GM21723 (cell line): ENCODE results near the gene IDUA.

ENCODE experiments used
- ATAC-seq: cut with Tn5 transposase; IDR thresholded peaks from one replicate; pipeline ENCODE4 v1.9.1; 2021; ENCODE audit warnings: mild to moderate bottlenecking, moderate library complexity; ENCODE audit not compliant: unreplicated experiment

Gene IDUA

DNA sequence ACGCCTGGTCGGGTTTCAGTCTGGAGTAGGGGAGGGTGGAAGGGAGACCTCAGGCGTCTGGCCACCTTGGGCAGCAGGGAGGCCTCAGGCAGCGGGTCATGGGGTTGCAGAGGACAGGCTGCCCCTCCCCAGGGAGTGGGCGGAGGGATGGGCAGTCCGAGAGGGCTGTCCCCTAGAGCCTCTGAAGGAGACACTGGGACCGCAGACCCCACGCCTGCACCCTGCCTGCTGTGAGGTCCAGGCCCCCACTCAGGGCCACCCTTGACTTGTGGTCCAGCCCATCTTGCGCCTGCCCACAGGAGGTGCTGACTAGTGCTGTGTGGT lies 41.0 kb downstream of the IDUA start:
- ATAC-seq, result no peak

DNA sequence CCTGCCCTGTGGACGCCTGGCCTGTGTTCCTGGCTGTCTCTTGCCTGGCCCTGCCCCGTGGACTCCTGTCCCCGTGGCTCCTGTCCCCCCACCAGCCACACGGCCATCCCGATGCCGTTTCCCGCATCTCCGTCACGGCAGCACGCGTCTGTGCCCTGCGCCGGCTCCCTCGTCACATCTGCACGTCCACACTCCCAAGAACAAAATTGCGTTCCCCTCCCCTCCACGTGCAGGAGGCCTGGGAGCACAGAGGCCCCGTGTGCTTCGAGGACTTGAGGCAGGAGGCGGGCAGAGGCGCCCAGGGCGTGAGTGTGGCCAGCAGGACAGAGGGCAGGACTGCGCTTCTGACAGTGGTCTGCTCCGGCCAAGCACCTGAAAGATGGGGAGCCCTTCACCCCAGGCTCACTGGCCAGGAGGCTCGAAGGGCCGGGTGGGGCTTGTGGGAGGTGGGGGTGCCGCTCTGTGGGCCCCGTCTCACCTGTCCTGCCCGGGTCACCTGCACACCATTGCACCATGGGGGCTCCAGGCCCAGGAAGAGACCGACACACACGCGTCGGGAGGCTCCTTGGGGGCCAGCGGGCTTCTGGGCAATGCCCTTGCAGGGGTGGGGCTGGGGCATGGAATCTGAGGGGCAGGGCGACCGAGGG lies 41.9 kb downstream of the IDUA start:
- ATAC-seq, result no peak

DNA sequence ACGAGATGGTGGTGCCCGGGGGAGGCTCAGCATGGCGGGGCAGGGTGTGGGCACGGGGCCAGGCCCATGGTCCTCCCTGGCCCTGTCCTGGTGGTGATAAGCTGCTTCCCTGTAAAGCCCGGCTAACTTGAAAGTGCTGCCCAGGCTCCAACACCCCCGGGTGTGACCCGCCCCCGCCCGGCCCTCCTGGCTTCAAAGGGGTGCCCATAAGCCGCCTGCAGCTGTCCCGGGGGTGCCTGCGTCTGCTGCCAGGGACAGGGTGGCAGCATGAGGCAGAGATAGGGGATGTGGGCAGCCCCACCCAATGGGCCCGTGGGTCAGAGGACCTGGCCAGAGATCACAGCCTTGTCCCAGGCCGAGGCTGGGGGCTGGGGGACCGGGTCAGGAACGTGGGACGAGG lies 42.7 kb downstream of the IDUA start:
- ATAC-seq, result no peak

DNA sequence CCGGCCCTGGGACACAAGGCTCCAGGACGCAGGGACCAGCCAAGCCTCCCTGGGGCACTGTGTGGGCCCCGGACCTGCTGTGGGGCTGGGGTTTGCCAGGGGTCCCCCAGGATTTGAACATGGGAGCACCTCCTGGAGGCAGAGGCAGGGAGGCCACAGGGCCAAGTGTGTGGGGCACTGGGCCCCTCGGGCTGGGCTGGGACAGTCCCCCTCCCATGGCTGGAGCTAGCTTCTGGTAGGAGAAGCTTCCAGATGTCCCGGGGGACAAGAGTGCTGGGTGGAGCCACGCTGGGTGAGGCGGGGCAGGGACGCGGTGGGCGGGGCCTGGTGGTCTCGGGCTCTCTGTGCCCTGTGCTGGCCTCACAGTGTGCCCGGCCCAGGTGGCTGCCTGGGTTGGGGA lies 43.2 kb downstream of the IDUA start:
- ATAC-seq, result no peak

DNA sequence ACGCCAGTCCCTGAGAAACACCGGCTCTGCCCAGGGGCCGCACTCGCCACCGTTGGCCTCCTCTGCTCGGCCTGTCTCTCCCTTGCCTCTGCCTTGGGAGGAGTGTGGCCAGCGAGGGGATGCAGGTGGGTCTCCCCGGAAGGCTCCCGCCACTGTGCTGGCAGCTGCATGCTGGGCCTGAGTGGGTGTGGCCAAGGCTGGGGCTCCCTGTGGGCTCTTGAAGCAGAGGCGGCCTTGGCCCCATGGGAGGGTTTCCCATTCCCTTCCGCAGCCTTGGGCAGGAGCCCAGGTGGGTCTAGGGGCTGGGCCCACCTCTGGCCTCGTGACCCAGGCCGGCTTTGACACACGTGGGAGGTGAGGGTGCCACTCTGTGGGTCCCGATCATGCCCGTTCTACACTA lies 43.7 kb downstream of the IDUA start:
- no peak for ATAC-seq

DNA sequence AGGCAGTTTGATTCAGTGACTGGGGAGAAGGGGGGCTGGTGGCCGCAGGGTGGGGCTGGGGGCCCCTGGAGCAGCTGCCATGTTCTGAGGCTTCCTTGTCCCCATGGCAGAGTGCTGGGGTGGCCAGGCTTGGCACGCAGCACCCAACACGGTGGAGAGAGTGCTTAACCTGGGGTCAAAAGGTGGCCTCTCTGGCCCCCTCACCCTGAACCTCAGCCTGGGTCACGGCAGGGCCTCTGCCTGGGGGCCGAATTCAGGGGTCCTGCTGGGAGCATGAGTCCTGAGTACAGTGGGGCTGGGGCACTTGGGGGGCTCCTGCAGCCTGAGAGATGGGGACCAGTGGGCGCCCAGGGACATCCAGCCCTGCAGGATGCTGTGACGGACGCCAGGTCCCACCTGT lies 44.5 kb downstream of the IDUA start:
- ATAC-seq, result no peak

DNA sequence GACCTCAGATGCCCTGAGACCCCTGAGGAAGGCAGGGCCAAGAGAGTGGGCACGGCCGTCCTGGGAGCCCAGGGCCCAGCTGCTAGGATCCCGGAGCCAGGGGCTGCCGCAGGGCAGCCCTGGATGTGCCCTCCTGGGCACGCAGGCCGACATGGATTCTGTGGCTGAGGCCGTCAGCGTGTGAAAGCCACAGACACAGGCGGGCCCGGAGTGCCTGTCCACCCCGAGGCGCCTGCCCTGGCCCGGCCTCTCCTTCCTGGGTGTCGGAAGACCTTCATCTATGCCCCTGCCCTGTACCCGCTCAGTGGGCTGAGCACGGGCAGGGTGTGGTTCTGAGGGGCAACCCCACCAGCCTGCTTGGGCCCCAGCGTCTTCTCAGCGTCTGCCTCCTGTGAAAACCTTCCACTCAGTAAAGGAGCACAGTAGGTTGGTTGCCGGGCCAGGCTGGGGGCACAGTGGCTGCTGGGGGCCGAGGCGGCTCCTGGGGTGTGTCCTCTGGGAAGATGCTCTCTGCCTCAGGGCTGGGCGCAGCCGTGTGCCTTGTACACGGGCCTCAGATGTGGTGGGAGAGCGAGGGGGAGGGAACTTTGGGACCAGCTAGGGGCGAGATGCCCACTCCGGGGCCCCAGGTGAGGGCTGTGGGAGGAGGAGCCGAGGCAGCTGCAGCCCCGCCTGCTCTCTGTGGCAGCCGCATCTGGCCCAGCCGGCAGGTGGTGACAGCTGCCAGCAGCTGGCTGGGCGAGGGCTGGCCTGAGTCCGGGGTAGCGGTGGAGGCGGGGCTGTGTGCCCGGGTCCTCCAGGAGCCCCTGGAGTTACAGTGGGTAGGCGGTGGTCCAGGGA lies 45.3 kb downstream of the IDUA start:
- no peak for ATAC-seq

DNA sequence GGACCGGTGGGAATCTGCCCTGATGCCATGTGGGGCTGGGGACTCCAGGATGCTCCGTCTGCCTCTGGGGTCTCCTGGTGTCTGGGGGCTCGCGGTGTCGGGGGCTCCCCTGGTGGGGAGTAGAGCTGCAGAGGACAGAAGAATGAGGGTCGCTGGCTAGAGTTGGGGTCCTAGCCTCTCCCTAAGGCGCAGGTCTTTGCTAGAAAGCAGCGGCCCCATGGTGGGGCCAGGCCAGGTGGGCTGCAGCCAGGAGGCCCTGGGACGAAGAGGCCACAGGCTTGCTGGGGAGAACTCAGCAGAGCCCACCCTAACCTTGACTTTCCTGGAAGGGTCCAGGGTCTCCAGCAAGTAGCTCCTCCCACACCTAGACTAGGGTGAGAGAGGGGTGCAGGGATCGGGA lies 46.0 kb downstream of the IDUA start:
- no peak for ATAC-seq

DNA sequence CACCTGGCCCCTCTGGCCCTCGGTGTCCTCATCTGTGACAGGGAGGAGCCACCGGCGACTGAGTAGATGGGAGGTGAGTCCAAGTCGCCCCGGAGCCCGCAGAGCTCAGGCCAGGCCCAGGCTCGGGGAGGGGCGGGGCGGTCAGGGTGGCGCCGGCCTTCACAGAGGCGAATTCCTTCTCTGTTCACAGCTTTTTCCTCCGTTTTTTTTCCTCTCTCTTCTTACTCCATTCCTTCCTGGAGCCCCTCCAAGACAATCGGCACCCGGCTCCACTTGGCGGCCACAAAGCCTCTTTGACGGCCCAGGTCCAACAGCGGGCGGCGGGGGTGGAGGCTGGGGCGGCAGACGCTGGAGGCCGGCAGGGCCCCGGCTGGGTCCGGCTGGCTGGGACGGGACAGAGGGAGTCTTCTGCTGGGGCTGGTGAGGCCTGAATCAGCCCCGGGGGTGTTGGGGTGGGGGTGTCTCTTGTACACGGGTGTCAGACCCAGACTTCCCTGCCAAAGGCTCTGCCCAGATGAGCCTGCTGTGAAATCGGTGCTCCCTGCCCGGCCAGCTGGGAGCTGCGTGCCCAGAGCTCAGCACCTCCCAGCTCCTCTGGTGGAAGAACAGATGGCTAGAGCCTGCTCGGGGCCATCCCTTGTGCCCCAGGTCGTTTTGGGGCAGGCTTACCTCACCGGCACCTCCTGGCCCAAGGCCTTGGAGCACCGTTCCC lies 47.2 kb downstream of the IDUA start:
- no peak for ATAC-seq

DNA sequence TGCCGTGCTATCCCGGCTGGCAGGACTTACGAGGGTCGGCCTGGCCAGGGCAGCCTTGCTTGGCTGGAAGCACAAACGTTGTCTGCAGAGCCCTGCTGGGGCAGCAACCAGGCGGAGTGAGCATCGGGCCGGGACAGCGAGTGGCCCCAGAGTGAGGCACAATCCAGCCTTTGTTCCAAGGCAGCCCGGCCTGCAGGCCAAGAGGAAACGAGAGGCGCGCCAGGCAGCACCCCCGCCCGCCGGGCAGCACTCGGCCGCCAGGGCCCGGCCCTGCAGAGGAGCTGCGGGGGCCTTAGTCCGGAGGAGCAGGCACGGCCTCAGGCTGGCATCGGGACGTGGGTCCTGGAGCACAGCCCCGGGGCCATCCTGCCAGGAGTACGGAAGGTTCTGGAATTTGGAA lies 48.7 kb downstream of the IDUA start:
- no peak for ATAC-seq

DNA sequence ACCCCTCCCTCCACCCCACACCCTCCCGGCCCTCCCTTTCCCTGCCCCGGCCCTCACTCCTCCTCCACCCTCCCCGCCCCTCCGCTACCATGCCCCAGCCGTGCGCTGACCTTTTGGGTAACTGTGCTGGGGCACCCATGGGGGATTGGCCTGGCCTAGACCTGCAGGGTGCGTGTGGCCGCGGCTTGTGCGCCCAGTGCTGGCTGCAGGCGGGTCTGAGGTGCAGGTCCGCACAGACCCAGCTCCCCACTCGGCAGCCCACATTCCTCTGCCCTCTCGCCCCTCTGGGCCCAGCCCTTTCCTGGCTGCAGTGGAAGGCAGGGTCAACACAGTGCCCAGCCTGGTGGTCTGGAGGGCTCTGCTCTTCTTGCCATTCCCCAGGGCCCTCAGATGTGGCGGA lies 49.3 kb downstream of the IDUA start:
- no peak for ATAC-seq

DNA sequence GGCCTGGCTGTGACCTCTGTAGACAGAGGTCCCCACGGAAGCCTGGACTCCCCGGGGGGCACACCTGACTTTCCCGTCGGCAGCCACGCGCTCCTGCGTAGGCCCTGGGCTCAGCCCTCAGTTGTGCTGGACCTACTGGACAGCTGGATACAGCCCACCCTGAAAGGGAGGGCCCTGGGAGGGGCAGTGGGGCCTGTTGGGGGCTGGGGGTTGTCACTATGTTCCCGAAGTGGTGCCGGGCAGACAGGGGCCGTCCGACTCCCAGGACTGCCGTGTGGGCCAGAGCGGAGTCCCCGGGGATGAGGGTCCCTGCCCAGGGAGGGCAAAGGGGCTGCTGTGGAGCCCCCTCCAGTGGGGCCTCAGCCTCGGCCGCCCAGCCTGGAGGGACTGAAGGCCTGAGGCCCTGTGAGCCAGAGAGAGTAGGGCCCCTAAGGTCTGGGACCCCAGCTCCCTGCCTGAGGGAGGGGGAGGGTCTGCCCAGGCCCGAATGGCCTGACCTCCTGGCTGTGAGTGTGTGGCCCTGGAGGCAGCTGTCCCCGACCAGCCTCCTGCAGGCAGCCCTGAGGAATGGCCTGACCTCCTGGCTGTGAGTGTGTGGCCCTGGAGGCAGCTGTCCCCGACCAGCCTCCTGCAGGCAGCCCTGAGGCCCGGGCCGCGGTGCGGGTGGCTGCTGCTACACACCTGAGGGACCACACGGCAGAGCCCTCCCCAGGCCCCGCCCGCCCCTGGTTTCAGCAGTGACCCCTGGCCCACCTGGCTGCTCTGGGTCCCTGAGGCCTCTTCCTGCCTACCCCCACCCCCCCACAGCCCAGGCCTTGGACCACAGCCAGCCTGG lies 50.3 kb downstream of the IDUA start:
- no peak for ATAC-seq

DNA sequence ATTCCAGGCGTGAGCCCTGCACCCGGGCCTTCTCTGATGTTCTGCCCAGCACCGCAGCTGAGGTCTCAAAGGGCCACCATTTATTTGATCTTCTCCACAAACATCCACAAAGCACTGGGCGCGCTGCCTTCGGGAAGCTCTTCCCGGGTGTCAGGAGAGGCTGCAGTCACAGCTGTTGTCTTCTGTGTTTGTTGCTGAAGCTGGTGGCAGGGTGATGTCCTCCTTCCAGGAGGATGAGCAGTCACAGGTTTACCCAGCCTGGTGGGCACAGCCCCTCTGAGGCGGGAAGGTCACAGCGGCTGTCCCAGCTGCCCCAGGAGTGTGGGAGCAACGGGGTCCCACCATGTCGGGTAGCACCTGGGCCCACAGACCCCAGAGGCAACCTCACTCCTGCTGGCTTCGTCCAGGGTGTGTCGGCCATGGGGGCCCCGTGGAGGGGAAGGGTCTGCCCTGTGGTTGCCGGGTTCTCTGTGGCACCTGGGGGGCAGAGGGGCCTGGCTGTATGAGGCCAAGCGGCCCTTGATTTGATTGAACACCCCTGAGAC lies 52.2 kb downstream of the IDUA start:
- no peak for ATAC-seq

DNA sequence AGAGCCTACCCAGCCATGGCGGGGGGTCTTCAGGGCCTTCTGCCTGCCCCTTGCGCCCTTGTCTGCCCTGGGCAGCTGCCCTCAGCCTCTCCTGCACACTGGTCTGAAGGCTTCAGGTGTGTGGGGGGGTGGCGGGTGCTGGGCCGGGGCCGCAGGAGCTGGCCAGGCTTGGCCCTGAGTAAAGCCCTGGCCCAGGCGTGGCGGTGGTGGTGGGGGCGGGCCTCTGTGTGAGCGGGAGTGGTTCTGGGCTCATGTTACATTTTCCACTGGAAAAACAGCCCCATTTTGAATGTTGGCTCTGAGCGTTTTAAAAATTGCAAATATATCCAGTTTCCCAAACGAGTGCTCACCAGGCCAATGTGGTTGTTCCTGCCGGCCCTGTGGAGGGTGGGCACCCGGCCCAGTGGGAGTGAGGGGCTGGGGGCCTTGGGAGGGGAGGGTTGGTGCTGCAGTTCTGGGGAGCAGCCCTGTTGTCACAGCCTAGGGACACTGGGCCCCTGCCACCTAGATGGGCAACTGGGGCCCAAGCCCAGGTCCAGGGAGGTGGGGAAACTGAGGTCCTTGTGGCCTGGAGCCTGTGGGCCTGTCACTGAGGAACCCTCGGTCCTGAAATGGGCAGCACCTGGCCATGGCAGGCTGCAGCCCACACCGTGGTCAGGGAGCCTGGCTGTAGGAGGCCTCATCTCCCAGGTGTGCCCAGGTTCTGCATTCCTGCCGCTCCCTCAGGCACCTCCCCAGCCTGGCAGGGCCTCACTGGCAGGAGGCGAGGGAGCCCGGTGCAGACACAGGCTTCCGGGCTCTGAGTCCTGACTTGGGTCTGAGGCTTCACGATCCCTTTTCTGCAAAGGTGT lies 52.9 kb downstream of the IDUA start:
- ATAC-seq, result no peak

DNA sequence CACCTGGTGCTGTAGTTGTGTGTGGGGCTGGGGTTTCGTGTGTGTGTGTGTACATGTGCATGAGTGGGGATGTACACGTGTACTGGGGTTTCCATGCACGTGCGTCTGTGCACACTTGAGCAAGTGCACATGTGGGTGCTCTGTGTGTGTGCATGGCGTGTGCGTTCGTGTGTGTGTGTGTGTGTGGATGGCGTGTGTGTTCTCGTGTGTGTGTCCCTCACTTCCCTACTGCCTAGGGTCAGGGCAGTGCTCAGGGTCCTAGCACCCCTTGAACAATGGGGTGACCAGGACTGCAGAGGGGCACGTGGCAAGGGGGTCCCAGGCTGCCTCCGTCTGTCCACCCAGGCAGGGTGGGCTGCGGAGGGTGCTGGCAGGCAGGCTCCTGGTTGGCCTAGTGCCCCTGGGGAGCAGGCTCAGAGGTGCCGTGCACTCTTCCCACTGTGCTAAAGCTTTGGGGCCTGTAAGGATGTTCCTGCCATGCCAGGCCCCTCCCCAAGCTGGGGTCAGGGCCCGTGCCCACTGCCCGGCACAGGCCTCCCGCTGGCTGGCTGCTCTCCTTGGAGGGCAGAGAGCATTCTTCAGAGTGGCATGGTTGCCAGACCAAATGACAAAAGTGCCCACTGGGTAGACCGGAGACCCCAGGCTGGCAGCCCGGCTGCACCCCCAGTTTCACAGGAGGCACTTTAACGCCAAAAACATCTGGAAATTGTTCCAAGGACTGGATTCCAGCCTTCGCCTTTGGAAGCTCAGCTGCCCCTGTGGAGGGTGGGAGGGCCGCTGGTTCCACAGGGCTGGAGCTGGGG lies 53.7 kb downstream of the IDUA start:
- ATAC-seq, result no peak

DNA sequence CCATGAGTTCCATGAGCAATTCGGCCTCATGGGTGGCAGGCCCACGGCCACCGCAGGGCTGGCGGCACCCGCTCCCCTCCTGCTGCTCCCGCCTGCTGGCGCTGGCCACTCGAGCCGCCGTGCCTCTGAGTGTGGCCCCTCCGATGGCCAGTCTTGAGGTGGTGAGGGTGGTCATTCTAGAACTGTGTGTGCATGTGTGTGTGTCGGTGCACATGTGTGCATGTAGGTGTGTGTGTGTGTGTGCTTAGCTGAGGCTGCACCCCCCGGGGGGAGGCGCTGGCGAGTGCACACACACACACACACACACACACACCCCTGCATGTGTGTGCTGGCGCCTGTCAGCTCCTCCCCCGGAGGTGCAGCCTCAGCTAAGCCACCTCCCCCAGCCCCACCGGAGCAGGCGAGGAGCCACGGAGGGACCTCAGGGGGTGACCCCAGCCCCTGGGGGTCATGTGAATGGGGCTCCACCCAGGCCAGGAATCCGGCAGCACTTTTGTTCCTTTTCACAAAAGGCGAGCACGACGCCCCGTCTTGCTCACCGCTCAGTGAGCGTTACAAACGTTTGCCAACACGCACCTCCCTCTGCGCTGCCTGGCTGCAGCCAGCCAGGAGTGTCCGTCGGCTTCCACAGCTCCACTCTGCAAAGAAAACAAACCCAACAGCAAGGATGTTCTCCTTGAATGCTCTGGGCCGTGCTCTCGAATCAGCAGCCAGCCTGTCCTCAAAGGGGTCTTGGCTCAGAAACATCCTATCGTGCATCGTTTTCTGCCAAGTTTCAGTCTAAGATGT lies 54.5 kb downstream of the IDUA start:
- no peak for ATAC-seq

DNA sequence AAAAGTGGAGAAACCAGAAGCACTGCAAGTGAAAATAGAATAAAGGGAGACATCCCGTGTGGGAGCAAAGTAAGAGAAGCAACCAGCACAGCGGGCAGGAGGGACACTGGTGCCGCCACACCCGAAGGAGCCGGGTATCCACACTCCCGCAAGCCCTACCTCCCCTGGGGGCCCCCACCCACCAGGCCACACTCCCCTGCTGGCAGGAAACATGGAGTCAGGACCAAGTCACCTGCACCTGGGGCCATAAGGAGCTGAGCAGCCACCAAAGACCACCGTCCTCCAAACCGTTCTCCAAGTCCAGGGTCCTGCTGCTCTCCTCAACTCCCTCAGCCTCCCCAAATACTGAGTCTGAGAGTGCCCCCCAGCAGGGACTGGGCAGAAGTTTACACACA lies 55.1 kb downstream of the IDUA start:
- no peak for ATAC-seq

DNA sequence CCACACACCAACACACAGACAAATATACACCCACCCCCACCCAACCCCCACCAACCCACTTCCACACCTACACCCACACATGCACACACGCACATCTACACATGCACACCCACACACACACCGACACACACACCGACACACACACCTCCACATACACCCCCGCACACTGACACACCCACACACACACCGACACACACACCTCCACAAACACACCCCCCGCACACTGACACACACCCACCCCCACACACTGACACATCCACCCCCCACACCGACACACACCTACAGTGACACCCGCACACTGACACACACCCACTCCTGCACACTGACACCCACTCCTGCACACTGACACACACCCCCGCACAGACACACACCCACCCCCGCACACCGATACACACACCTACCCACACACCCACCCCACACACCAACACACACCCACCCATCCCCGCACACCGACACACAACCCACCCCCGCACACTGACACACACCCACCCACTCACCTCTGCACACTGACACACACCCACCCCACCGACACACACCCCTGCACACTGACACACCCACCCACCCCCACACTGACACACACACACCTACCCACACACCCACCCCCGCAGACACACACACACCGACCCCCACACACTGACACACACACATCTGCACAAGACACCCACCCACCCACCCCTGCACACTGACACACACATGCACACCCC lies 55.7 kb downstream of the IDUA start:
- ATAC-seq, result no peak
